HTERT RPE-1 (cell line): ENCODE data around the gene CCDC3.

ENCODE experiments used
- in situ Hi-C: fragments of 300-500 bp; cut with MboI; formaldehyde crosslinking; loops from 4 replicates; pipeline ENCODE4 v1.14.3; 2020; ENCODE audit warnings: low sequenced_read_pairs

Gene CCDC3

DNA sequence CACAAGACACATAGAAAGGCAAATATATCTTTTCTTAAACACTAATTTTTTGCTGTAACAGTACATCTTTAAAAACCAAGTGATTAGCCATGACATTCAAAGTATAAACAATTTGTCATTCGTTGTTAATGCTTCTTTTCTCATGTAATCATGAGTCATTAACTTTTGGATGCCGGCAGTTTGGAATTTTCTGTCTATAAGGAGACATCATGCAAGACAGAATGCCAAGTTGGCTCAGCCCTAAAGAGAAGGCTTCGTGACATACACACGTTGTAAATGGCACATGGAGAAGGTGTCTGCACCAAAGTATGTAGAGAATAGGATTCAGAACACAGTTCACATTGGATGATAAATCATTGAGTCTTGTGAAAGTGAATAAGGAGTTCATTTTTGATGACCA is 35.9 kb downstream of the CCDC3 start:
- in situ Hi-C loops = no loop called here

DNA sequence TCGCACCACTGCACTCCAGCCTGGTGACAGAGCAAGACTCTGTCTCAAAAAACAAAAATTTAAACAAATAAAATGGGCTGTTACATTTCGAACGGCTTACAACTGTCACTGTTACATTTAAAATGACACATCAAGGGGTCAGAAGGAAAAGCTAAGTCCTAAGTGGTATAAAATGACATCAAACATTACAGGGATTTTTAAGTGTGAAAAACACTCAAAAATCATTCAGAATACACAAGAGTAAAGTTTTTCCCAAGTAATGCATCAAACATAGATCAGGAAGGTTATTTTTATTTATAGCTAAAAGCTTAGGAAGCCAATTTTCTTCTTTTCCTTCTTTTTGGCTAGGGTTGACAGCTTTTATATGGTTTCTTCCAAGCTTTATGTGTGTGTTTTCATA is 39.0 kb downstream of the CCDC3 start:
- in situ Hi-C loops = no loop called here

DNA sequence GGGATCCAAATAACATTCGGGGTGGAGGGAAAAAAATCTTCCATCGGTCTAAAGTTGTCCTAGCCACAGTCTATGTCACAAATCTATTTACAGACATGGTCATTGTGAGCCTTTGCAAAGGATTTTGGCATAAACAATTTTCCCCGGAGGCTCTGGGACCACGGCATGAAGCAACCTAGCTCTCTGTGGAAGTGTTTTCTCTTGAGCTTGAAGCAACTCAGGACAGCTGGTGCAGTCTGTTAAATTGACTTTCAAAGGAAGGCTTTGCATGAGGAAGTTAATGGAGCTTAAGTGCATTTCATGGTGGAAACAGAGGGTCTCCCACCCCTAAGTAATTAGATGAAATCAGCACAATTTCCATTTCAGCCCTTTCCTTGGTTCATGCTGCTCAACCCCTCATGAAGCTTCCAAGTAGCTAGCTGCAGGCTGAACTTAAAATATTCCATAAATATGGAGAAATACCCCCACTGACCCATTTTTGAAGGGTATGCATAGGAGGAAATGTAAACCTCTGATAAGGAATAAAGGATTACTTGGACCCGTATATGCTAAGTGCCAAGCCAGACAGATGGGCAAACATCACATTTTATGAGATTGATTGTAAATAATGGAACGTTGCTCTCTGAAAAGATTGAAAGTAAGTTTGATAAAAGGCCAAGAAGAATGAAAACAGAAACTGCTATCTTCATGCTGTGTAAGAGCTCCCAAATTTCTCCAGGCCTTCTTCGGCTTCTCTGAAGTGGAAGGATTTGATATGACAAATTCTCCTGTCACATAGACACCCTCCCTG is 39.9 kb downstream of the CCDC3 start:
- in situ Hi-C loops = no loop called here

- in situ Hi-C loops = no loop called here
These were observed 40.6 kb downstream of the CCDC3 start for GRCh38 chr10:12960941-12961340.

DNA sequence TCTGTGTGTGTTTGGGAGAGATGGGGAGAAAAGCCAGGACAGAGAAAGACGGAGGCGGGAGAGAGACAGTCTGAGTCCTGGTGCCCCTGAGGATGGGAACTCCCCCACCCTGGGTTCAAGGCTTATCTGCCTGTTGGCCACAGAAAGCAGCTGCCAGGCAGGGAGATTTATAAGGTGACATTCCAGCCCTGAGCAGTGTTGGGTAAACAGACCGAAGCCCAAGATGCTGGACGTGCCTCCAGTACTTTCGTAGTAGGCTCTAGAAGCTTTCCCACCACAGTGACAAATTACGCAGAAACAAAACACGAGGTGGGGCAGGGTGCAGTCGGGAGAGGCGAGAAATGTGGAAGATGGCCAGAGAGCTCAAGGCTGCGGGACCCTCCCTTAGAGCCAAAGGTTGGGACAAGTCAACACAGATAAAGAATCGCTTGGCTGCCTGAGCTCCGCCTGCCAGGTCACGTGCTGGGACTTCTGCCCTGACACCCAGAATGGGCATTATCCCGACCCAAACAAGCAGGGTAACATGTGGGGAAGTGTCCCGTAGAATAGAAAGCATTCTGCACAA is 41.1 kb downstream of the CCDC3 start:
- in situ Hi-C loops = no loop called here

GRCh38 chr10:12958546-12959110 is 42.9 kb downstream of the CCDC3 start:
- in situ Hi-C loops = no loop called here

GRCh38 chr10:12957081-12957480 is 44.4 kb downstream of the CCDC3 start:
- in situ Hi-C loops = no loop called here

GRCh38 chr10:12954866-12955265 is 46.6 kb downstream of the CCDC3 start:
- in situ Hi-C loops = no loop called here

GRCh38 chr10:12950583-12951128 is 50.9 kb downstream of the CCDC3 start:
- in situ Hi-C loops = no loop called here

DNA sequence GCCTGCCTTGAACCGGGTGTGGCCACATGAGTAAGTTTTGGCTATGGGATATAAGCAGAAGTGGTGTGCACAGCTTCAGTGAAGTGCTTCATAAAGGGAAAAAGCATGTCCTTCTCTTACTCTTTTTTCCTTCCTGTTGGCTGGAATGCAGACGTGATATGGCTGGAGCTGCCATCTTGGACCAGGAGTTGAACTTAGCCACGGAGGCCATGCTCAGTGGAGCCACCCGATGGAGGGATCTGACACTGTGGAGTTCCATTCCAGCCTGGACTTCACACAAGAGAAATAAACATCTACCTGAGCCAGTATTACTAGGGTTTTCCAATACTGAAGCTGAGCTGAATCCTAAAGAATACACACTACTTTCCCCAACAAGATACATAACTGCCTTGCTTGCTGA is 52.3 kb downstream of the CCDC3 start:
- in situ Hi-C loops = no loop called here

DNA sequence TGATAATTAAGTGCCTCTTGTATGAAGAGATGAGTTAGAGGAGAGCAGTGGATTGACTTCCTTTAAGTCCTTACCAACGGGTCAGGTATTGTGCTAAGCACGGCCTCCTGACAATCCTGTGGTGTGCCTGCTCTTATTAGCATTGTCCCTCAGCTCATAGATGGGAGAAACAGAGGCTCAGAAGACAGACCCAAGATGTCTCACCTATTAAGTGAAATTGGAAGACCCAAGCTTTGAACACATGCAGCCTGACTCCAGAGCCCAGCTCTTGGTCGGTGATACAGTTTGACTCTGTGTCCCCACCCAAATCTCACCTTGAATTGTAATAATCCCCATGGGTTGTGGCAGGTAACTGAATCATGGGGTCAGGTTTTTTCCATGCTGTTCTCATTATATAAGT is 53.8 kb downstream of the CCDC3 start:
- in situ Hi-C loops = no loop called here

DNA sequence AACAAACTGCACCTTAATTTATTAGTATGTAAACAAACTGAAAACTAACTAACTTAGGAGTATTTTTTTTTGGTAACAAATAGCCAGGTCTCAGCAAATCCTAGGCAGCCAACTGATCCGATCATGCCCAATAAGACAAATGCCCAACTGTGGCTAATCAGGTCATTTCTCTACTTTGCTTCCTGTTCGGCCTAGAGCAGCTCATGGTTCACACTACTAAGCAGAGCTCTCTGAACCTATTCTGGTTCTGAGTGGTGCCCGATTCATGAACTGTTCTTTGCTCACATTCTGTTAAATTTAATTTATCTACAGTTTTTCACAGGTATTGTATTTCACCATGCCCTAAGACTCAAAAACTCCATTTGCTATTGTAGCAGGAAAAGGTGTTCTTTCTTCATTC is 55.1 kb downstream of the CCDC3 start:
- in situ Hi-C loops = no loop called here

GRCh38 chr10:12945690-12946359 is 55.7 kb downstream of the CCDC3 start:
- in situ Hi-C loops = no loop called here

DNA sequence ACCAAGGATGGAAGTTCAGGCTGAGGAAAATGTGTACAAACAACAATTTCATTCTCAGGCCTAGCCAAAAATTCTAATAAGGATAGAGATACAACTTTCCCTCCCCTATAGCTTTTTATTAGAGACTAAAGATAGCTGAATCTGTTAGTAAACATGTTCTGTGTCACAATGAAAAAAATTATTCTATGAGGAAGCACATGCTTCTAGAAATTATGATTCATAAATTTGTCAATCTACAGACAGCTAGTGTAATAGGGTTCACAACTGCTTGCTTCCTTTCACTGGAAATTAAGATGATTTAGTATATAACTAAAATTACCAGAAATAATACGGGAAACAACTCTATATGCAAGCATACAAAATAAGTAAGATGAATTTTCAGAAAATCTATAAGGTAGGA is 56.6 kb downstream of the CCDC3 start:
- in situ Hi-C loops = no loop called here

DNA sequence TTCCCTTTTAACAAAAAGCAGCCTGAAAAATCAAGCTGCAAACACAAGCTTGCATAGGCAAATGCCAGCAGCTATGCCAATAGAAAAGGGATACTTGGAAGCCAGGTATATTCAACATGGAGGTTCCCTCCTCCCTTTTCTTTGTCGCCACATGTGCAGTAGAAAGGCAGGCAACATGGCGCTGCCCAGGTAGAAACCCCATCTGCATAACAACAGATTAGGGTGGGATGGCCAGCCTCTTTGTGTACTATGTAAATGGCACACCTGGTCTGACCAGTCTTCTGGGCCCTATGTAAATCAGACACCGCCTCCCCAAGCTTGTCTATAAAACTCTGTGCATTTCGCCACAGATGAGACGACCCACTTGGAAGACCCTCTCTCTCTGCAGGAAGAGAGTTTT is 58.1 kb downstream of the CCDC3 start:
- in situ Hi-C loops = no loop called here

DNA sequence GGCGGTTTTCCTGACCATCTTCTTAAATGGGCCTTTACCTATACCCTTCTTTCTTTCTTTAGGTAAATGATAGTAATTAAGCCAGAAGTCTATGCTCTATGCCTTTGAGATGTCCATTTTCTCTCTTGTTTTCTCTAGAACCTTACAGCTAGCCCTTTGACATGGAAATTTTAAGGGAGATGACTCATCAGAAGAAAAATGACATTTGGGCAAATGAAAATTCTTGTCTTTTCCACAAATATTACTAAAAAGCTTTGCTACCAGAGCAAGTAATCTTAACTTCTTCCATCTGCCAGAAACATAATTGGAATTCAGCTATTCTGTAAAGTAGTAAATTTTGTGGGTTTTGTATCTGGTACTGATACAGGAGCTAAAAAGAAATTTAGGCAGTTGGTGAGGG is 59.5 kb downstream of the CCDC3 start:
- in situ Hi-C loops = no loop called here

- in situ Hi-C loops = no loop called here
These were observed 60.7 kb downstream of the CCDC3 start for GRCh38 chr10:12940791-12941190.

DNA sequence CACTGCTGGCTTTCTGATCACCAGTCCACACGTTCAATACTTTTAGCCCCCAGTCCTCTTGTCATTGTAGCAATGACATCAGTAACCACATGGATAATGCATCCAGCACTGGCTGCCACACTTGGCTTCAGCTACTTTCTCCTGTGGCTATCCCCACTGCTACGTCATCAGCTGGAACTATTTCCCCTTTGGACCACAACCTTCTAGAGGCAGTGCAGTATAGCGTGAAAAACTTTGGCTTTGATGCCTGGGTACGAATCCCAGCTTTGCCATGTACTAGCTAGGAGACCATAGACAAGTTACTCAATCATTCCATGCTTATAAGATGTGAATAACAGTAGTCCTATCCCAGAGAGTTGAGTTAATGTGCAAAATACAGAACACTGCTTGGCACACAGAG is 63.2 kb downstream of the CCDC3 start:
- in situ Hi-C loops = no loop called here

- in situ Hi-C loops = no loop called here
These were observed 64.0 kb downstream of the CCDC3 start for GRCh38 chr10:12937527-12937926.

DNA sequence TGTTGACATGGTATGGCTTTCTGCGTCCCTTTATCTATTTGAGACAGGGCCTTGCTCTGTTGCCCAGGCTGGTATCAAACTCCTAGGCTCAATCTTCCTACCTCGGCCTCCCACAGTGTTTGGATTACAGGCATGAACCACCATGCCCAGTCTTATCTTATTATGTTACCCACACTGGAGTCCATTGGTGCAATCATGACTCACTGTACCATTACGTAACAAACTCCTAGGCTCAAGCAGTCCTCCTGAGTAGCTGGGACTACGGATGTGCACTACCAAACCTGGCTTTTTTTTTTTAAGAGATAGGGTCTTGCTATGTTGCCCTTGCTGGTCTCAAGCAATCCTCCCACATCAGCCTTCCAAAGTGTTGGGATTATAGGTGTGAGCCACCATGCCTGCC is 66.7 kb downstream of the CCDC3 start:
- in situ Hi-C loops = no loop called here

GRCh38 chr10:12929381-12929780 is 72.1 kb downstream of the CCDC3 start:
- in situ Hi-C loops = no loop called here

DNA sequence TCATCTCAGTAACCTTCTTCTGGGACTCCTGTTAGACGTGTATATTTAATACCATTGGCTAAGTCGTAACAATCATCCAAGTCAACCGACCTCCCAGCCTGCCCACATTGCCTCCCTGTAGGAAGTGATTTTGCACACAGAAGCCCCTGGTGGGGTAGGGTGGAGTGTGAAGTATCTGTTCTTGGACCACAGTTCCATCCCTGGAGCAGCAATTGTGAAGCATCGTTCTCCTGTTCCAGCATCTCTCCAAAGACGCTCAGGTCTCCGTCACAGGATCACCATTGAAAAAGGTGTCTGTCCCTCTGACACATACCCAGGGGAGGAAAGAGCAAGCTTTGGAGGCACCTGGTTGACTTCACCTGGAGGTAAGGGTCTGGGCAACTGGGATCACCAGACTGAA is 72.9 kb downstream of the CCDC3 start:
- in situ Hi-C loops = no loop called here
